Right atrium auricular region (tissue), 2 donors: ENCODE results near the gene UGT1A5. TPM values are rescaled to one million over a fixed set of nuclear protein-coding genes. Genes with fewer than 3 reads are reported as not detected.
"Not testable (repeated sequence)": the region's sequence is repeated elsewhere in the genome, so short reads cannot be mapped to it uniquely, and the experiment has no call there.

Experiments
- DNase-seq: peaks from one replicate; pipeline ENCODE4 v3.0.0-alpha.2; 2019; ENCODE audit warnings: low spot score
- H3K27ac ChIP-seq, 2 donors: fragments of 200-600 bp; sonication (generic); 1 replicate in 1 of 2; 2 replicates in 1 of 2; pipeline ENCODE4 v1.5.1; 2016 to 2019
- H3K27me3 ChIP-seq, 2 donors: fragments of 200-600 bp; sonication (generic); one replicate each; pipeline versions ENCODE4 v1.5.1 to v1.6.0; 2017 to 2019
- H3K36me3 ChIP-seq: fragments of 200-600 bp; sonication (generic); one replicate; pipeline ENCODE4 v1.5.1; 2016
- H3K4me1 ChIP-seq, 2 donors: fragments of 200-600 bp; sonication (generic); one replicate each; pipeline versions ENCODE4 v1.5.1 to v1.6.0; 2017 to 2019
- H3K4me3 ChIP-seq, 2 donors: fragments of 200-600 bp; sonication (generic); 1 replicate in 1 of 2; 2 replicates in 1 of 2; pipeline ENCODE4 v1.5.1; 2017 to 2019; ENCODE audit warnings: mild to moderate bottlenecking in 1 of 2, moderate library complexity in 1 of 2
- H3K9me3 ChIP-seq, 2 donors: fragments of 200-600 bp; sonication (generic); one replicate each; pipeline ENCODE4 v1.5.1; 2019
- CTCF ChIP-seq, 2 donors: fragments of 200-600 bp; sonication (generic); IDR thresholded peaks; one replicate each; pipeline ENCODE4 v1.5.1; 2019; ENCODE audit warnings: antibody characterized with exemption in 2 of 2
- total RNA-seq, 2 donors: library from RNA; depleted of rRNA; stranded (reverse); fragments of >200 nt; gene quantifications; one replicate each; pipeline ENCODE4 v1.1.0, GENCODE V29; 2016

Gene UGT1A5
- total RNA-seq, 2 donors from 2014 or later: not detected

DNA sequence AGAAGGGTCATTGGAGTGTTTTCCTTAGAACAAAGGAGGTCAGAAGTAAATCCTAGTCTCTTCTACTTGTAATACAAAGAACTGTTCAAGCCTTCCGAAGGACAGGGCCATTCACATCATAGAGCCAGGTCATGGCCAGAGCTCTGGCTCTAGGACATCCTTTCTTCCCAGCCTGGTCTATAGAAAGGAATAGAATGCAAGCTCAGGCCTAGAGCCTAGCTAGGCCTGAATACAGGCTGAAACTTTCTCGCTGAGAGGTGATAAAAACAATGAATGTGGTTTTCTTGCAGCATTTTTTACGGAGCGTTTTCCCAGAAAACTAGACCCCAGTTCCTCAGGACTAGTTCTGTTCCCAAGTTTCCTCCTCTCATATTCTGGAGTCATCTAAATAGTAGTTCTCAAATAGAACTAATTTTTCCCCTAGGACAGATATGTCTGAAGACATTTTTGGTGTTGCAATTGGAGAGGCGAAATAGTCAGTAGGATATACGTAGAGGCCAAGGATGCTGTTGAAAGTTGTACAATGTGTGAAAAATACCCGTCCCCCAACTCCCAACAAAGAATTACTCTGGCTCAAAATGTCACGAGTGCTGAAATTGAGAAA lies 13.2 kb upstream of the UGT1A5 start:
- no peak overlapping the region for H3K4me3 ChIP-seq
- H3K4me1 ChIP-seq: no peaks in the 10 kb centered on the region
- no peak overlapping the region for H3K27ac ChIP-seq
- H3K9me3 ChIP-seq: peaks cover 0 to 4% of the 10 kb centered on the region in 2 donors
- DNase-seq: no peak
- H3K36me3 ChIP-seq: no peaks in the 10 kb centered on the region
- no peak for TF ChIP-seq CTCF (IDR thresholded peaks at IDR 0.05)
- H3K27me3 ChIP-seq: no peaks in the 10 kb centered on the region

GRCh38 chr2:233700028-233700635 lies 12.6 kb upstream of the UGT1A5 start:
- H3K4me1 ChIP-seq: no peaks in the 10 kb centered on the region
- H3K27me3 ChIP-seq: no peaks in the 10 kb centered on the region
- no peak for DNase-seq
- no peak overlapping the region for H3K27ac ChIP-seq
- no peak for TF ChIP-seq CTCF (IDR thresholded peaks at IDR 0.05)
- H3K9me3 ChIP-seq: peaks cover 0 to 6% of the 10 kb centered on the region in 2 donors
- H3K4me3 ChIP-seq: no peak overlapping the region
- H3K36me3 ChIP-seq: no peaks in the 10 kb centered on the region

DNA sequence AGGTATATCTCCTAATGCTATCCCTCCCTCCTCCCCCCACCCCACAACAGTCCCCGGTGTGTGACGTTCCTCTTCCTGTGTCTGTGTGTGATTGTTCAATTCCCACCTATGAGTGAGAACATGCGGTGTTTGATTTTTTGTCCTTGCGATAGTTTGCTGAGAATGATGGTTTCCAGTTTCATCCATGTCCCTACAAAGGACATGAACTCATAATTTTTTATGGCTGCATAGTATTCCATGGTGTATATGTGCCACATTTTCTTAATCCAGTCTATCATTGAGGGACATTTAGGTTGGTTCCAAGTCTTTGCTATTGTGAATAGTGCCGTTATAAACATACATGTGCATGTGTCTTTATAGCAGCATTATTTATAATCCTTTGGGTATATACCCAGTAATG lies 11.9 kb upstream of the UGT1A5 start:
- not testable (repeated sequence) for H3K4me3 ChIP-seq, H3K4me1 ChIP-seq, H3K27ac ChIP-seq, DNase-seq, H3K27me3 ChIP-seq, H3K9me3 ChIP-seq, H3K36me3 ChIP-seq

DNA sequence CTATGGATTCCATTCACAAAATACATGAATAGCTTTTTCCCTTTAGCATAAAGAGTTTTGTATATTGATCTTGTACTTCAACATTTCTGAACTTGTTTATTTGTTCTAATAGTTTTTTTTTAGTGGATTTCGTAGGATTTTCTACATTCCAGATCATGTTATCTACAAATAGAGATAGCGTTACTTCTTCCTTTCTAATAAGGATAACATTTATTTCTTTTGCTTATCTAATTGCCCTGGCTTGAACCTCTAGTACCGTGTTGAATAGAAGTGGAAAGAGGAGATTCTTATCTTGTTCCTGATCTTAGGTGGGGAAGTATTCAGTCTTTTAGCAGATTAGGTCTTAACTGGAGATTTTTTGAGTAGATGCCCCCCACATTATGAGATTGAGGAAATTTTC lies 10.5 kb upstream of the UGT1A5 start:
- H3K9me3 ChIP-seq: peaks cover 0 to 6% of the 10 kb centered on the region in 2 donors
- no peak for DNase-seq
- no peak overlapping the region for H3K27ac ChIP-seq
- H3K4me1 ChIP-seq: no peaks in the 10 kb centered on the region
- no peaks in the 10 kb centered on the region for H3K27me3 ChIP-seq
- TF ChIP-seq CTCF (IDR thresholded peaks at IDR 0.05): no peak
- H3K4me3 ChIP-seq: no peak overlapping the region
- H3K36me3 ChIP-seq: no peaks in the 10 kb centered on the region

GRCh38 chr2:233705911-233706506 lies 6.7 kb upstream of the UGT1A5 start:
- H3K27ac ChIP-seq: no peak overlapping the region
- no peak for TF ChIP-seq CTCF (IDR thresholded peaks at IDR 0.05)
- no peaks in the 10 kb centered on the region for H3K36me3 ChIP-seq
- H3K9me3 ChIP-seq: peaks cover 0 to 6% of the 10 kb centered on the region in 2 donors
- DNase-seq: no peak
- H3K4me3 ChIP-seq: no peak overlapping the region
- H3K27me3 ChIP-seq: no peaks in the 10 kb centered on the region
- no peaks in the 10 kb centered on the region for H3K4me1 ChIP-seq

- H3K4me3 ChIP-seq: no peak overlapping the region
- H3K27ac ChIP-seq: no peak overlapping the region
- no peak for DNase-seq
- no peaks in the 10 kb centered on the region for H3K36me3 ChIP-seq
- H3K4me1 ChIP-seq: no peaks in the 10 kb centered on the region
- no peaks in the 10 kb centered on the region for H3K27me3 ChIP-seq
- peaks cover 0 to 6% of the 10 kb centered on the region in 2 donors for H3K9me3 ChIP-seq
- no peak for TF ChIP-seq CTCF (IDR thresholded peaks at IDR 0.05)
These were observed 6.0 kb upstream of the UGT1A5 start for GRCh38 chr2:233706720-233707119.
